HS-27A (cell line): ENCODE measurements around the gene FETUB.

ENCODE experiments used
- DNase-seq: peaks from one replicate; pipeline ENCODE4 v3.0.0-alpha.2; 2012; ENCODE audit warnings: low read depth, missing footprints

The FETUB gene

GRCh38 chr3:186636536-186636935 is 3.7 kb upstream of the FETUB start:
- DNase-seq = no peak

- no peak for DNase-seq
Observed at GRCh38 chr3:186637686-186638085, 2.5 kb upstream of the FETUB start.

- DNase-seq = no peak
Observed at GRCh38 chr3:186638259-186638658, 1.9 kb upstream of the FETUB start.

- DNase-seq = no peak
Observed at GRCh38 chr3:186640473-186640818, 247 bp downstream of the FETUB start.

GRCh38 chr3:186640929-186641328 is 730 bp downstream of the FETUB start:
- no peak for DNase-seq

DNA sequence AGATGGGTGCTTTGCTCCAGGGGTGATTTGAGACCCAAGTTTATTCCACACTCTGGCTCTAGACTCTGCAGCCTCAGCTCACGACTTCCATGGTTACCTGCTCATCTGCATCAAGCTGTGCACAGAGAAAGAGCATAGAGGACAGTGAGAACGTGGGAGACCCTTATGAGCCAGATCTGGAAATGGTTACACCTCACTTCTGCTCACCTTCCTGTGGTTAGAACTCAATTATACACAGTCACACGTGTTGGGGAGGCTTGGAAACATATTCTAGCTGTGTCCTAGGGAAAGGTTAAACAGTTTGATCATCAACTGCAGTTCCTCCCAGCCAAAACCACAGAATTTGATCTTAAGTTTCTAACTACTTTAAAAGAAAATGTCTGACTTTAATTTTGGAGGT is 1.8 kb downstream of the FETUB start:
- no peak for DNase-seq

- DNase-seq = no peak
Observed at GRCh38 chr3:186643493-186643892, 3.3 kb downstream of the FETUB start.

- DNase-seq = no peak
Observed at GRCh38 chr3:186644683-186645082, 4.5 kb downstream of the FETUB start.

GRCh38 chr3:186646106-186646505 is 5.9 kb downstream of the FETUB start:
- no peak for DNase-seq

DNA sequence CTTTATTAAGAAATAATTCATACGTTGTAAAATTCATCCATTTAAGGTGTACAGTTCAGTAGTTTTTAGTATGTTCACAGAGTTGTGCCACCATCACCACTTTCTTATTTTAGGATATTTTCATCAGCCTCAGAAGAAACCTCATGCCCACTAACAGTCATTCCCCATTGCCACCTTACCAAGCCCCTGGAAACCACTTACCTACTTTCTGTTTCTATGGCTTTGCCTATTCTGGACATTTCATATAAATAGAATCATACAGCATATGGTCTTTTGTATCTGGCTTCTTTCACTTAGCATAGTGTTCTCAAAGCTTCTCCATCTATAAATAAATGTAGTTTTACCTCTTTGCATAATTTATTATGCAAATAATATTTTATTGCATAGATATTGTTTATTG is 6.6 kb downstream of the FETUB start:
- no peak for DNase-seq

GRCh38 chr3:186648851-186649250 is 8.7 kb downstream of the FETUB start:
- no peak for DNase-seq

GRCh38 chr3:186651678-186652215 is 11.5 kb downstream of the FETUB start:
- DNase-seq = no peak

DNA sequence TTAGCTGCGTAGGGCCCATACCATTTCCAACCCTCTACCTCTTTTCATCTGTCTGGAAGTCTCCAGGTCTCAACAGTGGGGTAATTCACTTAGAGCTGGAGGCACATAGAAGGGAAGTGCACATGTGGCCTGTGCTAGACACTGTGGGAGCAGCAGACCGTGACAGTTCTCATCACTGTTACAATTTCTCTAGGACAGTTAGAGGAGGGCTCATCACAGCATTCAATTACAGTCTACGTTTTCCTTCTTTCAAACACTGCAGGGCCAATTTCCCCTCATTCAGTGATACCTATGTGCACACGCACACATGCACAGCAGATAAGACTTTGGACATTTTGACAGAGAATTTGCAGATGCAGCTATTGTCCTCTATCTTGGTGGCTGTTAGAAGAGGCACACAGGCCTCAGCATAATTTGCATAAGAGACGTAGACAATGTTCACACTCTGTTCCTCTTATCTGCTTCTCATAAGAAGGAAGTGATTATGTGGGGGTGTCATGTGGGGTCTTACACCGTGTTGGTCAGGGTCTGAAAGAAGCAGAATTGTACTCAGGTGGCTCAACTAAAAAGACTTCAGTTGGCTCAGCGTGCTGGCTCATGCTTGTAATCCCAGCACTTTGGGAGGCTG is 13.0 kb downstream of the FETUB start:
- DNase-seq = no peak

- DNase-seq = no peak
Observed at GRCh38 chr3:186653984-186654383, 13.8 kb downstream of the FETUB start.

GRCh38 chr3:186663361-186664118 is 23.3 kb downstream of the FETUB start:
- no peak for DNase-seq

DNA sequence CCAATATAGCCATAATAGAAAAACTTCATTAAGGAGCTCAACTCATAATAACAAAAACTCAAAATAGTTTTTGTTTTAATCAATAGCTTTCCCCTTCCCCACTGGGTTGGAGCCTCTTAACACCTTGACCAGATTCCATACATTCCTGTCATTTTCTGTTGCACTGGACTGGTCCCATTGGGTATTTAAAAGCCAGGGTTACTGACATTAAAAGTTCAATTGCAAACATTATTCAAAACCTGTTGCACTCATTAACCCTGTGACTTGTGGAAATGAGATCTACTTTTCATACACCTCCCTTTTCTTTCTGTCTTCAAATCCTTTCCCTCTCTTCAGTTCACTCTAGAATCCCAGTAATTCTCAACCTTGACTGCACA is 23.9 kb downstream of the FETUB start:
- DNase-seq = no peak

- DNase-seq = no peak
Observed at GRCh38 chr3:186664506-186664905, 24.3 kb downstream of the FETUB start.

- no peak for DNase-seq
Observed at GRCh38 chr3:186665625-186666188, 25.5 kb downstream of the FETUB start, which contains the start of gene HRG. HRG (plus strand) TSS chr3:186666014; CDS start chr3:186666032, 18 bp downstream.

GRCh38 chr3:186668426-186668825 is 28.2 kb downstream of the FETUB start:
- DNase-seq = no peak

GRCh38 chr3:186669378-186670084 is 29.3 kb downstream of the FETUB start:
- no peak for DNase-seq

DNA sequence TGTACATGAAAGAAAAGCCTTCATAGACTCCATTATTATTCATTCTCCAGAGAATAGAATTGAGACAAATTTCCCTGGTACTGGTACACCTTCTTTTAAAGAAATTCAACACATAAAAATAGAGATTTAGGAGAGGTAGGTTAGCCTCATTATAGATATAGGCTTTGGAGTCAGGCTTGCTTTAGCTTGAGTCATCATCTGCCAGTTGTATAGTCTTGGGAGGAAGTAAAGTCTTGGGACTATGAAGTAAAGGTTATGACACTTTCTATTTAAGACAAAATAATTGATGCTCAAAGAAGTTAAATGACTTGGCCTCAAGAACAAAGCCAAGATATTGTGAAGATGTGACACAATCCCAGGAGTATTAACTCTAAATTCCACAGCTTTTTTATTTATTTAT is 30.0 kb downstream of the FETUB start:
- DNase-seq = no peak

- DNase-seq = no peak
Observed at GRCh38 chr3:186671051-186671450, 30.9 kb downstream of the FETUB start.

DNA sequence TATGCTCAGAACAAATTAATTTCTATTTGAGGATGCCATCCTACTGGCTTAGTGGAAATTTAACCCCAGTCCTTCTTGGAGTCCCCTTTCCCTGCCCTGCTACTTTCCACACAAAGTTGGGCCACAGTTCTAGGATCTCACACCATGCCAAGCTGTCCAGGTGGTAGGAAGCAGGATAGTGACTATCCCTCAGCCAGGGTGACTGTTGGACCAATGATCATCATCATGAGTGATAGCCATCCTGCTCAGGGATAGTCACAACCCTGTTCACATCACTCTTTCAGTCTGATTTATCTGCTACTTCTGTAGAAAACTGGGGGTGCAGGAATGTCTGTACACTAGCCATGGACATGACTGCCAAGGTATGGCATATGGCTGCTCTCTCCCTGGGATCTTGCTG is 38.4 kb downstream of the FETUB start:
- DNase-seq = no peak
